Neural progenitor cell (in vitro differentiated cells): ENCODE measurements around the gene UBQLN3. TPM values are rescaled to one million over a fixed set of nuclear protein-coding genes. Genes with fewer than 3 reads are reported as not detected.

ENCODE experiments used
- DNase-seq: peaks from one replicate; pipeline ENCODE4 v3.0.0-alpha.2; 2016; ENCODE audit warnings: low spot score
- H2AFZ ChIP-seq: fragments of 200-600 bp; sonication (generic); replicated peaks from 2 replicates; pipeline ENCODE4 v1.6.1; 2016; ENCODE audit warnings: antibody characterized with exemption
- H3F3A ChIP-seq: fragments of 200-600 bp; sonication (generic); 2 replicates; pipeline ENCODE4 v1.6.1; 2016; ENCODE audit warnings: antibody characterized with exemption, low read depth
- H3K27ac ChIP-seq: fragments of 200-600 bp; sonication (generic); 2 replicates; pipeline ENCODE4 v1.5.1; 2016; ENCODE audit warnings: mild to moderate bottlenecking
- H3K27me3 ChIP-seq: fragments of 200-600 bp; sonication (generic); 2 replicates; pipeline ENCODE4 v1.6.1; 2016; ENCODE audit warnings: mild to moderate bottlenecking, moderate library complexity
- H3K36me3 ChIP-seq: fragments of 200-600 bp; sonication (generic); 2 replicates; pipeline ENCODE4 v1.5.1; 2016
- H3K4me1 ChIP-seq: fragments of 200-600 bp; sonication (generic); 2 replicates; pipeline ENCODE4 v1.6.1; 2016; ENCODE audit warnings: mixed run types
- H3K4me2 ChIP-seq: fragments of 200-600 bp; sonication (generic); 2 replicates; pipeline ENCODE4 v1.6.1; 2016
- H3K4me3 ChIP-seq: fragments of 200-600 bp; sonication (generic); 2 replicates; pipeline ENCODE4 v1.5.1; 2016
- H3K79me2 ChIP-seq: fragments of 200-600 bp; sonication (generic); 2 replicates; pipeline ENCODE4 v1.6.1; 2016; ENCODE audit warnings: low read depth
- H3K9ac ChIP-seq: fragments of 200-600 bp; sonication (generic); 2 replicates; pipeline ENCODE4 v1.6.1; 2016
- H3K9me3 ChIP-seq: fragments of 200-600 bp; sonication (generic); 2 replicates; pipeline ENCODE4 v1.5.1; 2016; ENCODE audit warnings: low read depth
- H4K20me1 ChIP-seq: fragments of 200-600 bp; sonication (generic); 2 replicates; pipeline ENCODE4 v1.6.1; 2016; ENCODE audit warnings: low read depth
- H3K27ac Mint-ChIP-seq: 3 replicates; pipeline ENCODE4 v1.8.0; 2021; ENCODE audit warnings: mixed read lengths
- H3K27me3 Mint-ChIP-seq: 2 replicates; pipeline ENCODE4 v1.8.0; 2022; ENCODE audit warnings: low read depth, mild to moderate bottlenecking, inconsistent platforms, moderate library complexity, mixed read lengths; ENCODE audit not compliant: insufficient read depth
- H3K36me3 Mint-ChIP-seq: 3 replicates; pipeline ENCODE4 v1.8.0; 2021; ENCODE audit warnings: mixed read lengths
- H3K4me1 Mint-ChIP-seq: 3 replicates; pipeline ENCODE4 v1.8.0; 2021; ENCODE audit warnings: mixed read lengths
- H3K4me3 Mint-ChIP-seq: 3 replicates; pipeline ENCODE4 v1.8.0; 2021; ENCODE audit warnings: mild to moderate bottlenecking, moderate library complexity, mixed read lengths
- H3K9me3 Mint-ChIP-seq: 3 replicates; pipeline ENCODE4 v1.8.0; 2020; ENCODE audit warnings: mixed read lengths
- EZH2 ChIP-seq: fragments of 200-600 bp; sonication (generic); IDR thresholded peaks from 2 replicates; pipeline ENCODE4 v1.6.1; 2017; ENCODE audit warnings: antibody characterized with exemption, mild to moderate bottlenecking, moderate library complexity
- EZH2phosphoT487 ChIP-seq: fragments of 200-600 bp; sonication (generic); IDR thresholded peaks from 2 replicates; pipeline ENCODE4 v1.6.1; 2017; ENCODE audit warnings: antibody characterized with exemption
- total RNA-seq: library from RNA; depleted of rRNA; stranded (reverse); fragments of >200 nt; gene quantifications from 2 replicates; pipeline ENCODE4 v1.2.3, GENCODE V29; 2015; ENCODE audit warnings: low replicate concordance
- TF ChIP-seq, protein P1 (sequence below): fragments of 200-600 bp; sonication (generic); IDR thresholded peaks from 2 replicates; pipeline ENCODE4 v1.5.1; 2017; ENCODE audit warnings: antibody characterized with exemption, mild to moderate bottlenecking

UBQLN3 gene
- total RNA-seq, 1 donor from 2014 or later, result 0.39 TPM

DNA sequence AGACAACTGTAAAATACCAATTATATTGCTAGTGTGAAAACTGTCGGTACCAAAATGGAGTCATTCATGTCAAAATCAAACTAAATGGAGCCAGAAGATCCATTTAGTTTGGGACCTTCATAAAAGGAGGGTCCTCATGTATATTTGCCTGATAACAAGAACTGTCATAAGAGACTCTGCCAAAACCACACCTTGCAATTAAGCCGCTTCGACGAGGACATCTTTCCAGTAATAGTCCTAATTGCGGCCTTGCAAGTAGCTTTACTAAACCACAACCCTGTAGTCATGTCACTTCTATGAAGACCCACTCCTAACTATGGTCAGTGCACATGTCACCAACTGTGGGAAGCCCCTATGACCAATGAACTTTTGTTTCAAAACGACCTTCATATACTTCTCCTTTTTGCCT, 9.4 kb downstream of the UBQLN3 start:
- no peaks in the 10 kb centered on the region for H3K27me3 Mint-ChIP-seq
- Histone ChIP-seq H3K27me3 (no peaks in the 10 kb centered on the region), H3K4me1 (no peaks in the 10 kb centered on the region), H3K9ac (no peak overlapping the region), H3K9me3 (no peaks in the 10 kb centered on the region), H3K79me2 (no peaks in the 10 kb centered on the region), H3K36me3 (no peaks in the 10 kb centered on the region), H4K20me1 (no peaks in the 10 kb centered on the region), H3K27ac (no peak overlapping the region), H3K4me3 (no peak overlapping the region), H3K4me2 (no peak overlapping the region), H2AFZ (no peak overlapping the region), H3F3A (no peaks in the 10 kb centered on the region)
- no peak overlapping the region for H3K27ac Mint-ChIP-seq
- no peaks in the 10 kb centered on the region for H3K36me3 Mint-ChIP-seq
- H3K4me1 Mint-ChIP-seq, result no peaks in the 10 kb centered on the region
- no peak for DNase-seq
- H3K4me3 Mint-ChIP-seq, result no peak overlapping the region
- TF ChIP-seq EZH2phosphoT487, result no peak
- no peaks in the 10 kb centered on the region for H3K9me3 Mint-ChIP-seq

DNA sequence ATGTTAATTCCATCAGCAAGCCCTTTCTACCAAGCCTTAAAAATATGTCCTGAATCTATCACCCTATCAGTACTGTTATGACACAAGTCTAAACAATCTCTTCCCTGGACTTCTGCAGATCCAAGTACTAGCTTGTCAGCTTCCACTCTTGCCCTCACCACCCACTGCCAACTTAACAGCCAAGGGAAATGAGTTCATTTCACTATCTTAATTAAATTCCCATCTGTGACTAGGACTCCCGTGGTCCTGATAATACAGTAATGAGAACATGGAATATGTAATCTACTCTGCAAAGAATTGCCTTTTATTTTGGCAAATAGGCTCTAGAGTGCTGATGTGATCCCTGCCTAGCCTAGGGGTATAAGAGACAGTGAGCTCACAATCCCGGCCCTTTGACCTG, 10.1 kb downstream of the UBQLN3 start:
- TF ChIP-seq, protein P1, sequence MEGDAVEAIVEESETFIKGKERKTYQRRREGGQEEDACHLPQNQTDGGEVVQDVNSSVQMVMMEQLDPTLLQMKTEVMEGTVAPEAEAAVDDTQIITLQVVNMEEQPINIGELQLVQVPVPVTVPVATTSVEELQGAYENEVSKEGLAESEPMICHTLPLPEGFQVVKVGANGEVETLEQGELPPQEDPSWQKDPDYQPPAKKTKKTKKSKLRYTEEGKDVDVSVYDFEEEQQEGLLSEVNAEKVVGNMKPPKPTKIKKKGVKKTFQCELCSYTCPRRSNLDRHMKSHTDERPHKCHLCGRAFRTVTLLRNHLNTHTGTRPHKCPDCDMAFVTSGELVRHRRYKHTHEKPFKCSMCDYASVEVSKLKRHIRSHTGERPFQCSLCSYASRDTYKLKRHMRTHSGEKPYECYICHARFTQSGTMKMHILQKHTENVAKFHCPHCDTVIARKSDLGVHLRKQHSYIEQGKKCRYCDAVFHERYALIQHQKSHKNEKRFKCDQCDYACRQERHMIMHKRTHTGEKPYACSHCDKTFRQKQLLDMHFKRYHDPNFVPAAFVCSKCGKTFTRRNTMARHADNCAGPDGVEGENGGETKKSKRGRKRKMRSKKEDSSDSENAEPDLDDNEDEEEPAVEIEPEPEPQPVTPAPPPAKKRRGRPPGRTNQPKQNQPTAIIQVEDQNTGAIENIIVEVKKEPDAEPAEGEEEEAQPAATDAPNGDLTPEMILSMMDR, result no peak
- TF ChIP-seq EZH2phosphoT487 (no peak), EZH2 (no peak)
- Histone ChIP-seq H3F3A (no peaks in the 10 kb centered on the region), H3K27me3 (no peaks in the 10 kb centered on the region), H3K4me1 (no peaks in the 10 kb centered on the region), H3K27ac (no peak overlapping the region), H3K79me2 (no peaks in the 10 kb centered on the region), H3K9ac (no peak overlapping the region), H4K20me1 (no peaks in the 10 kb centered on the region), H3K9me3 (no peaks in the 10 kb centered on the region), H3K4me3 (no peak overlapping the region), H3K4me2 (no peak overlapping the region), H2AFZ (no peak overlapping the region), H3K36me3 (no peaks in the 10 kb centered on the region)
- no peak overlapping the region for H3K27ac Mint-ChIP-seq
- no peaks in the 10 kb centered on the region for H3K9me3 Mint-ChIP-seq
- H3K36me3 Mint-ChIP-seq, result no peaks in the 10 kb centered on the region
- no peaks in the 10 kb centered on the region for H3K27me3 Mint-ChIP-seq
- no peak overlapping the region for H3K4me3 Mint-ChIP-seq
- DNase-seq, result no peak
- H3K4me1 Mint-ChIP-seq, result no peaks in the 10 kb centered on the region

DNA sequence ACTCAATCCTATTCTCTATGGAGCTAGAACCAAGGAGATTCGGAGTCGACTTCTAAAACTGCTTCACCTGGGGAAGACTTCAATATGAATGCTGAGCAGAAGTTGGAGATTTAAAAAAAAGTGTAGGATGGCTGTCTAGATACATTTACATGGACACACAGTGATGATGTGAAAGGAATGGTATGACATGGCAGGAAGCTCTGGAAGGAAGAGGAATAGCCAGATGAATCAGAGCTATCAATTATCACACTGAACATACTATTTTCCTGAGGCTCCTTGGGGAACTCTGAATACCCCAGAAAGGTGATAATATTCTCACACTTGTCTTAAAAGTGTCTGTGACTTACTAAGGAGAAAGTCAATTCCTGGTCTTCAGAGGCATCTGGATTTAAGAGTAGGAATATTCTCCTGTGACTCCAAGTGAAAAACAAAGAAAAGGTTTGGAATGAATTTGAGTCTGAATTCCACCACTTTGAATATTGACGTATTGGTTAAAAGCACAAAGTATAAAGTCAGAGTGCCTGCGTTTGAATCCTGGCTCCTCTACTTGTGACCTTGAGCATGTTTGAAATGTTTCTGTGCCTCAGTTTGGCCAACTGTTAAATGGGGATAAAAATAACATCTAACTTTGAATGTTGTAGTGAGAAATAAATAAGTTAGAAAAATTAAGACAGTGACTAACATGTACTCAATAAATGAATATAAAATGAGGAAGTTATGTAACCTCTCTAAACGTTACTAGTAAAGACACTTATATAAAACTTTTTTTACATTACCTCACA, 20.0 kb downstream of the UBQLN3 start:
- no peak overlapping the region for H3K9ac ChIP-seq
- H2AFZ ChIP-seq, result no peak overlapping the region
- H3K4me1 ChIP-seq, result peaks cover 4% of the 10 kb centered on the region
- H3K4me3 ChIP-seq, result no peak overlapping the region
- no peak overlapping the region for H3K27ac ChIP-seq
- H4K20me1 ChIP-seq, result no peaks in the 10 kb centered on the region
- Mint-ChIP-seq H3K4me1 (no peaks in the 10 kb centered on the region), H3K9me3 (no peaks in the 10 kb centered on the region), H3K27me3 (no peaks in the 10 kb centered on the region), H3K27ac (no peak overlapping the region), H3K36me3 (no peaks in the 10 kb centered on the region), H3K4me3 (no peak overlapping the region)
- no peak overlapping the region for H3K4me2 ChIP-seq
- H3K79me2 ChIP-seq, result no peaks in the 10 kb centered on the region
- TF ChIP-seq, protein P1, result no peak
- TF ChIP-seq EZH2 (no peak), EZH2phosphoT487 (no peak)
- H3F3A ChIP-seq, result no peaks in the 10 kb centered on the region
- H3K36me3 ChIP-seq, result no peaks in the 10 kb centered on the region
- no peaks in the 10 kb centered on the region for H3K27me3 ChIP-seq
- no peak for DNase-seq
- H3K9me3 ChIP-seq, result no peaks in the 10 kb centered on the region

DNA sequence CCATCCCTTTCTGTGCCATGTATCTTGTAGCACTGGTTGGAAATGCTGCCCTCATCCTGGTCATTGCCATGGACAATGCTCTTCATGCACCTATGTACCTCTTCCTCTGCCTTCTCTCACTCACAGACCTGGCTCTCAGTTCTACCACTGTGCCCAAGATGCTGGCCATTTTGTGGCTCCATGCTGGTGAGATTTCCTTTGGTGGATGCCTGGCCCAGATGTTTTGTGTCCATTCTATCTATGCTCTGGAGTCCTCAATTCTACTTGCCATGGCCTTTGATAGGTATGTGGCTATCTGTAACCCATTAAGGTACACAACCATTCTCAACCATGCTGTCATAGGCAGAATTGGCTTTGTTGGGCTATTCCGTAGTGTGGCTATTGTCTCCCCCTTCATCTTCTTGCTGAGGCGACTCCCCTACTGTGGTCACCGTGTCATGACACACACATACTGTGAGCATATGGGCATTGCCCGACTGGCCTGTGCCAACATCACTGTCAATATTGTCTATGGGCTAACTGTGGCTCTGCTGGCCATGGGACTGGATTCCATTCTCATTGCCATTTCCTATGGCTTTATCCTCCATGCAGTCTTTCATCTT, 20.9 kb downstream of the UBQLN3 start:
- no peaks in the 10 kb centered on the region for H3K79me2 ChIP-seq
- no peaks in the 10 kb centered on the region for H3K36me3 ChIP-seq
- Mint-ChIP-seq H3K9me3 (no peaks in the 10 kb centered on the region), H3K27ac (no peak overlapping the region), H3K4me3 (no peak overlapping the region), H3K36me3 (no peaks in the 10 kb centered on the region), H3K27me3 (no peaks in the 10 kb centered on the region), H3K4me1 (no peaks in the 10 kb centered on the region)
- H2AFZ ChIP-seq, result no peak overlapping the region
- H3F3A ChIP-seq, result no peaks in the 10 kb centered on the region
- TF ChIP-seq EZH2phosphoT487, result no peak
- TF ChIP-seq, protein P1, result no peak
- H4K20me1 ChIP-seq, result no peaks in the 10 kb centered on the region
- H3K9ac ChIP-seq, result no peak overlapping the region
- no peaks in the 10 kb centered on the region for H3K27me3 ChIP-seq
- no peak for DNase-seq
- H3K4me1 ChIP-seq, result peaks cover 4% of the 10 kb centered on the region
- no peak overlapping the region for H3K27ac ChIP-seq
- H3K4me3 ChIP-seq, result no peak overlapping the region
- H3K4me2 ChIP-seq, result no peak overlapping the region
- no peaks in the 10 kb centered on the region for H3K9me3 ChIP-seq
